ENCODE data around the gene HMCN1.

Gene HMCN1

DNA sequence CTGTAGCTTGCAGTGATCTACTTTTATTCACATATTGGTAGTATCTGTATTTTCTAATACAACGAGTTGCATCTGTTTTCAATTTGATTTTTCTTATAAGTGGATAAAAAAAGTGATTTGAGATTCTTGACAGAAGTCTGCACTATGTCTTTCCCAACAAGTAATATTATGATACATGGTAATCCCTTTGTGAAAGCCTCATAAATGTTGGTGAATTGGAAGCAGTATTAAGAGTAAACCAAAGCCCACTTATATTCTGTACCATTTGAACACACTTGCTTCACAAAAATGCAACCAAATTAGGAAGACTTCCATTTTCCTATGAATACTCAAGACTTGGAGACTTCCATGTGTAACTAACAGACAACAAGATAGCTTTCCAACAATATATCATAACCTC is 172.0 kb downstream of the HMCN1 start:
- H3K36me3 ChIP-seq (ENCODE audit: control insufficient read depth, insufficient read depth, low read length): no peaks in the 10 kb centered on the region

DNA sequence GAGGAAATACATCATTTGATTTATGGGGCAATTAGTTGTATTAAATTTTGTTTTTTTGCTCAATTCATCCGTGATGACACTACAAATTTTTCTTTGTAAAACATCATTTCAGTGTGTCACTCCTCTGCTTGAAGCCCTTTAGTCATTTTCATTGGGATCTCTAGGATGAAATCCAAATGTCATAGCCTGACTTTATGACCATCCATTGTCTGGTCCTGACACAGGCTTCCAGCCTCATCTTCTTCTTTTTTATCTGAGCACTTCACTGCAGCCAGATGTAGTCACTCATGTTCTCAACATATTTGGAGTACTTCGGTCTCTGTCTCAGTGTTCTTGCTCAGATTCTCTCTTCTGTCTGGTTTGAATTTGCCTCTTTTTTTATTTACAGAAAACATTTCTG is 173.1 kb downstream of the HMCN1 start:
- peaks cover 48% of the 10 kb centered on the region for H3K4me1 ChIP-seq (ENCODE audit: control insufficient read depth, insufficient read depth, low read length)
- H3K36me3 ChIP-seq (ENCODE audit: control insufficient read depth, insufficient read depth, low read length): no peaks in the 10 kb centered on the region
- H3K4me3 ChIP-seq (ENCODE audit: low read depth, low read length): no peak overlapping the region
- H3K9ac ChIP-seq (ENCODE audit: low read depth, low read length): no peak overlapping the region
- H3K27ac ChIP-seq (ENCODE audit: low read depth, low read length): no peak overlapping the region
- no peaks in the 10 kb centered on the region for H3K27me3 ChIP-seq (ENCODE audit: control insufficient read depth, insufficient read depth, low read length)
- no peaks in the 10 kb centered on the region for H3K9me3 ChIP-seq (ENCODE audit: control insufficient read depth, insufficient read depth, low read length)

More for the DNA sequence above, 172.0 kb downstream of the HMCN1 start:
- Histone ChIP-seq H3K27ac (ENCODE audit: low read depth, low read length) (no peak overlapping the region), H3K4me1 (ENCODE audit: control insufficient read depth, insufficient read depth, low read length) (peaks cover 38% of the 10 kb centered on the region), H3K27me3 (ENCODE audit: control insufficient read depth, insufficient read depth, low read length) (no peaks in the 10 kb centered on the region), H3K4me3 (ENCODE audit: low read depth, low read length) (no peak overlapping the region), H3K9ac (ENCODE audit: low read depth, low read length) (no peak overlapping the region), H3K9me3 (ENCODE audit: control insufficient read depth, insufficient read depth, low read length) (no peaks in the 10 kb centered on the region)

DNA sequence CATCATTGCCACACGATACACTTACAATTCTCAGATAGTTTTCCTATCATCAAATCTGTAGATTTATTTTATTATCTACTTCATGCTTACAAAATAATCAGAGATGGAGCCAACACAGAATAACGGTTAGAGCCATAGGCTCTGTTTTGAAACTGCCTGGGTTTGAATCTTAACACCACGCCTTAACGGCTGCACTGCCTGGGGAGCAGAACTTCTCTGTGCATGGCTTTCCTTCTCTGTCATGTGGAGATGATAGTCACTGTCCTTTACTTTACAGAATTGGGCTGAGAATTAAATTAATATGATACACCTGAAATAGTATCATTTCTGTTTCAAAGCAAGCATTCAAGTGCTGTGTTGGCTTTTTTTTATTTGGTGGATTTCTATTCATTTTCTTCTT is 177.8 kb downstream of the HMCN1 start:
- Histone ChIP-seq H3K36me3 (ENCODE audit: control insufficient read depth, insufficient read depth, low read length) (no peaks in the 10 kb centered on the region), H3K4me3 (ENCODE audit: low read depth, low read length) (peak overlapping the region; percentile 46; the same call in 1 of the 2 replicates), H3K27me3 (ENCODE audit: control insufficient read depth, insufficient read depth, low read length) (no peaks in the 10 kb centered on the region), H3K4me1 (ENCODE audit: control insufficient read depth, insufficient read depth, low read length) (peaks cover 65% of the 10 kb centered on the region), H3K9me3 (ENCODE audit: control insufficient read depth, insufficient read depth, low read length) (no peaks in the 10 kb centered on the region), H3K27ac (ENCODE audit: low read depth, low read length) (peak overlapping the region; percentile 97), H3K9ac (ENCODE audit: low read depth, low read length) (no peak overlapping the region)

DNA sequence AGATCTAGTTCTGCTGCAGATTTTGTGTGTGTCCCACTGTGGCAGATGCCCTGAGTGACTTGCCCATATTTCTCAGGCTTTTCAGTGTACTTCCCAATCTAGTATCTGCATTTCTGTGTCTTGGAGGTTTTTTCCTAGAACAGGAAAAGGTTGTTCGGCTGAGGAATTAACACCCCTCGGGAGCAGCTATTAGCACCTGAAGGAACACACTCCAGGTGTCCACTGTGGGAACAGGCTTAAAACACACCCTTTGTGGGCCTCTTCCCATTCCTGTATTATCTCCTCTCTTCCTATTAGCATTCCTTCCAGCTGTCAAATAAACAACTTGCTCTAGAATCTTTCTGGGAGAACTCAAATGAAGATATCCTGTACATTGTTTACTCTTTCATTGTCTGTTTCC is 178.3 kb downstream of the HMCN1 start:
- H3K4me1 ChIP-seq (ENCODE audit: control insufficient read depth, insufficient read depth, low read length): peaks cover 60% of the 10 kb centered on the region
- no peaks in the 10 kb centered on the region for H3K9me3 ChIP-seq (ENCODE audit: control insufficient read depth, insufficient read depth, low read length)
- H3K4me3 ChIP-seq (ENCODE audit: low read depth, low read length): peak overlapping the region; percentile 46
- no peak overlapping the region for H3K9ac ChIP-seq (ENCODE audit: low read depth, low read length)
- H3K27me3 ChIP-seq (ENCODE audit: control insufficient read depth, insufficient read depth, low read length): no peaks in the 10 kb centered on the region
- no peaks in the 10 kb centered on the region for H3K36me3 ChIP-seq (ENCODE audit: control insufficient read depth, insufficient read depth, low read length)
- peak overlapping the region; percentile 97 for H3K27ac ChIP-seq (ENCODE audit: low read depth, low read length)

DNA sequence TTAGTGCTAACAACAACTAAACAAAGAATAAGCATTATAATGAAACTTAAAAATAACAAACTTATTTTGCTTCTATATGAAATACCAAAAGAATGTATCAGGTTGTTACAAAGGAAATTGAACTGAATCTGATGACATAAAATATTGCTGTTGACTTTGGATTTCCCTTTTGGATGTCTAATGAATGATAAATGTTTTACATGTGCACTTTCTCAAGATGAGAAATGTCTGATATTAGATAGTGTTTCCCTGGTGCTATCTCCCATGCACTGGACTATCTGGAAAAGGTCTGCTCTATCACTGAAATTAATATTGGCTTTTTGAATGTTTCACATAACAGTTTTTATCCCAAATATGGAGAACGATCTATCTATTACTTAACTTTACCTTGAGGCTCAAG is 179.9 kb downstream of the HMCN1 start:
- H3K4me1 ChIP-seq (ENCODE audit: control insufficient read depth, insufficient read depth, low read length): peaks cover 55% of the 10 kb centered on the region
- no peak overlapping the region for H3K4me3 ChIP-seq (ENCODE audit: low read depth, low read length)
- H3K27ac ChIP-seq (ENCODE audit: low read depth, low read length): no peak overlapping the region
- H3K36me3 ChIP-seq (ENCODE audit: control insufficient read depth, insufficient read depth, low read length): no peaks in the 10 kb centered on the region
- H3K27me3 ChIP-seq (ENCODE audit: control insufficient read depth, insufficient read depth, low read length): no peaks in the 10 kb centered on the region
- no peaks in the 10 kb centered on the region for H3K9me3 ChIP-seq (ENCODE audit: control insufficient read depth, insufficient read depth, low read length)
- H3K9ac ChIP-seq (ENCODE audit: low read depth, low read length): no peak overlapping the region

DNA sequence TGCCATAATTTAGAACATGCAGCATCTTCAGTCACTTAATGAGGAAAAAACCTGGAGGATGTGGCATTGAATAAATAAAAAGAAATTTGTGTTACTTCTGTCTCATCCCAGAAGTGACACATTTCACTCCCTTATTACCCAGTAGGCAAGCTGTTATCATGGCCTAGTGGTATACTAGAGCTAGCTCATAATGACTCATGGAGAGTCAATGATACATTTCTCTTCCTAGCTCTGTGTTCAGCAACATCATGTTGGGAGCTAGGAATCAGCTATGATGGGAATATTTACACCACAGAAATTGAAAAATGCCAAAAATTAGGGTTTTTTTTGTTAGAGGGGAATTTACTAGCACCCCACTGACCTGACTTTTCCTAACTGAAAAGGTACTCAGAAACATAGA is 182.7 kb downstream of the HMCN1 start:
- Histone ChIP-seq H3K27ac (ENCODE audit: low read depth, low read length) (no peak overlapping the region), H3K4me3 (ENCODE audit: low read depth, low read length) (no peak overlapping the region), H3K9me3 (ENCODE audit: control insufficient read depth, insufficient read depth, low read length) (no peaks in the 10 kb centered on the region), H3K9ac (ENCODE audit: low read depth, low read length) (no peak overlapping the region), H3K4me1 (ENCODE audit: control insufficient read depth, insufficient read depth, low read length) (peaks cover 34% of the 10 kb centered on the region), H3K27me3 (ENCODE audit: control insufficient read depth, insufficient read depth, low read length) (no peaks in the 10 kb centered on the region), H3K36me3 (ENCODE audit: control insufficient read depth, insufficient read depth, low read length) (no peaks in the 10 kb centered on the region)

DNA sequence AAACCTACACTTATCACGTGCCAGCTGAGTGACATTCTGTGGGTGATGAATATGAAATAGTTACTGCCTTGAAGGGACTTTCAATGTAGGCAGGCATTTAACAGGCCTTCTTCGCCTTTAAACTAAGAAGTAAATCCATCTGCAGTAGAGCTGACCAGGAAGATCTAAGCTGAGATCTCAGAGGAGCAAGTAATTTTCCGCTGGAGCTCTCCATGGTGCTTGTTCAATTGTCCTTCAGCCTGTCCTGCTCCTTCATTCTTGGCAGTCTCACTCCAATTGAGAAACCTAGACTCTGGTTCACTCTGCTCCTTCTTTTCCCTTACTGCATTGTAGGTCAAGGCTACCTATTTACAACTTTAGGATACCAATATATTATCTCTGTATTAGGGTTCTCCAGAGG is 183.5 kb downstream of the HMCN1 start:
- H3K27me3 ChIP-seq (ENCODE audit: control insufficient read depth, insufficient read depth, low read length): no peaks in the 10 kb centered on the region
- H3K4me3 ChIP-seq (ENCODE audit: low read depth, low read length): no peak overlapping the region
- no peak overlapping the region for H3K27ac ChIP-seq (ENCODE audit: low read depth, low read length)
- H3K36me3 ChIP-seq (ENCODE audit: control insufficient read depth, insufficient read depth, low read length): no peaks in the 10 kb centered on the region
- H3K9me3 ChIP-seq (ENCODE audit: control insufficient read depth, insufficient read depth, low read length): no peaks in the 10 kb centered on the region
- no peak overlapping the region for H3K9ac ChIP-seq (ENCODE audit: low read depth, low read length)
- H3K4me1 ChIP-seq (ENCODE audit: control insufficient read depth, insufficient read depth, low read length): peaks cover 27% of the 10 kb centered on the region

DNA sequence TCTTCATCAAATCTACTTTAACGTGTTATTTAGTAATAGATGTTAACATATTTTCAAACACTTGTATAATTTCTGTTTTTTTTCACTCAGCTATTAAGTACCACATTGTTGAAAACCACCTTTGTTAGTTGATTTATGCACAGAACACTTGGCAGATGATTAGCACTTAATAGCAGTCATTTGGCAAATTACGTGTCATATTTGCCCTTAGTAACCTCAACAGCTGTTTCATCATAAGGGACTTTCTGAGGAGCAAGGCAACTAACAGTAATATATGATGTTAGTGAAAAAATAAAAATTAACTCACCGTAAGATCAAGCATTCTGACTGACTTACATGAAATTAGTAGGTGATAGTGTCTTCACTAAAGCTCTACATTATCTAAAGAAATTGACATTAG is 186.4 kb downstream of the HMCN1 start:
- H3K27me3 ChIP-seq (ENCODE audit: control insufficient read depth, insufficient read depth, low read length): no peaks in the 10 kb centered on the region
- H3K9me3 ChIP-seq (ENCODE audit: control insufficient read depth, insufficient read depth, low read length): no peaks in the 10 kb centered on the region
- no peak overlapping the region for H3K27ac ChIP-seq (ENCODE audit: low read depth, low read length)
- no peaks in the 10 kb centered on the region for H3K36me3 ChIP-seq (ENCODE audit: control insufficient read depth, insufficient read depth, low read length)
- no peak overlapping the region for H3K4me3 ChIP-seq (ENCODE audit: low read depth, low read length)
- no peaks in the 10 kb centered on the region for H3K4me1 ChIP-seq (ENCODE audit: control insufficient read depth, insufficient read depth, low read length)
- no peak overlapping the region for H3K9ac ChIP-seq (ENCODE audit: low read depth, low read length)

DNA sequence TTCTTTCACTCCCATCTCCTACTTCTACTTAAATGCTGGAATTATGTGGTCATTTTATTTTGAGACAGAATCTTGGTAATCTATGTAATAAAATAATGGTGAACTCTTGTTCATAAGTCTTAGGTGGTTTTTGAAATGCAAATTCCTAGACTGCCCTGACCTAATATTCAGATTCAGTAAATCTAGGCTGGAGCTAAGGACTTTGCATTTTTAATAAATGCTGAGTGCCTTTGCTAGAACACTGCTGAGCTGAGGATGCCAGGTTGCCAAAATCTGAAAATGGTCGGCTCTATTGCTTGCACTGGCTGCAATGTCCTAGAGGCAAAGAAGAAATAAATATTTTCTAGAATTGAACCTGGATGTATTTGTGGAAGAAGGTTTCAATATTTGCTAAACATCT is 187.4 kb downstream of the HMCN1 start:
- H3K4me3 ChIP-seq (ENCODE audit: low read depth, low read length): no peak overlapping the region
- 0 out of 2 replicates have a peak, but pooled peaks cover 3% of the 10 kb centered on the region for H3K4me1 ChIP-seq (ENCODE audit: control insufficient read depth, insufficient read depth, low read length)
- H3K9me3 ChIP-seq (ENCODE audit: control insufficient read depth, insufficient read depth, low read length): no peaks in the 10 kb centered on the region
- H3K27ac ChIP-seq (ENCODE audit: low read depth, low read length): no peak overlapping the region
- no peaks in the 10 kb centered on the region for H3K27me3 ChIP-seq (ENCODE audit: control insufficient read depth, insufficient read depth, low read length)
- H3K9ac ChIP-seq (ENCODE audit: low read depth, low read length): no peak overlapping the region
- H3K36me3 ChIP-seq (ENCODE audit: control insufficient read depth, insufficient read depth, low read length): no peaks in the 10 kb centered on the region

DNA sequence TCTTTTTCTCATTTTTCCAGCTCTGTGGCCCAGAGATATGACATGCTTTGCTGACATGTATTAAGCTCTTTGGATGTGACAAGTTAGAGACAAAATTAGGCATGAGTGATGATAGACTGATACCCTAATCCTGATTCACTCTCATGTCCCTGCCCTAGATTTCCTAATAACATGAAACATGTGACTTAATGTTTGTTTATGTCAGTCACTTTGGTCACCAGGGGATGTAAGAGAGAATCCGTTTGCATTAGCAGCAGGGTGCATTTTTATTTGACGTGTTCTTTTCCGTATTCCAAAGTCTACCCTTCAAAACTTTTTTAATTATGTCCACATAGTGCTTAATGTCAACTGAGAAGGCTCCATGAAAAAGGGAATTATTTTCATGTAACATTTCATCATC is 192.4 kb downstream of the HMCN1 start:
- Histone ChIP-seq H3K36me3 (ENCODE audit: control insufficient read depth, insufficient read depth, low read length) (no peaks in the 10 kb centered on the region), H3K27me3 (ENCODE audit: control insufficient read depth, insufficient read depth, low read length) (no peaks in the 10 kb centered on the region), H3K9ac (ENCODE audit: low read depth, low read length) (no peak overlapping the region), H3K4me1 (ENCODE audit: control insufficient read depth, insufficient read depth, low read length) (0 out of 2 replicates have a peak, but pooled peaks cover 3% of the 10 kb centered on the region), H3K27ac (ENCODE audit: low read depth, low read length) (no peak overlapping the region), H3K9me3 (ENCODE audit: control insufficient read depth, insufficient read depth, low read length) (no peaks in the 10 kb centered on the region), H3K4me3 (ENCODE audit: low read depth, low read length) (no peak overlapping the region)

DNA sequence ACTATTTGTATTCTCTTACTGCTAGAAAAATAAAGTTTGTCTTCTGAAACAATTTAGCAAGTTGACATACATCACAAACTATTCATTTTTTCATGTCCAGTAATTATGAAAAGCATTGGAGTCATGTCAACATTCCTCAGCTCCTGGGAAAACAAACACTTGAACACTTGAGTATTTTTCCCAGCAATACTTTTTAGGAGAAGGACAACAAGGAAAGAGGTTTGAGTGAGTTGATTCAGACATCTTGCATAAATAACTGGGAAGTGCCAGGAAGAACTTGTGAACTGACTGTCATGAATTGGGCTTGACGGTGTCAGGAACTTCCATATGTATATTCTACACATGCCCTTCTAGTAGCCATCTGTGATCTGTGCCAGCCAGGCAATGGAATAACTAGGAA is 195.6 kb downstream of the HMCN1 start:
- Histone ChIP-seq H3K4me1 (ENCODE audit: control insufficient read depth, insufficient read depth, low read length) (peaks cover 6% of the 10 kb centered on the region; the same call in 1 of the 2 replicates), H3K9ac (ENCODE audit: low read depth, low read length) (no peak overlapping the region), H3K4me3 (ENCODE audit: low read depth, low read length) (no peak overlapping the region), H3K9me3 (ENCODE audit: control insufficient read depth, insufficient read depth, low read length) (no peaks in the 10 kb centered on the region), H3K27ac (ENCODE audit: low read depth, low read length) (no peak overlapping the region), H3K36me3 (ENCODE audit: control insufficient read depth, insufficient read depth, low read length) (no peaks in the 10 kb centered on the region), H3K27me3 (ENCODE audit: control insufficient read depth, insufficient read depth, low read length) (no peaks in the 10 kb centered on the region)

DNA sequence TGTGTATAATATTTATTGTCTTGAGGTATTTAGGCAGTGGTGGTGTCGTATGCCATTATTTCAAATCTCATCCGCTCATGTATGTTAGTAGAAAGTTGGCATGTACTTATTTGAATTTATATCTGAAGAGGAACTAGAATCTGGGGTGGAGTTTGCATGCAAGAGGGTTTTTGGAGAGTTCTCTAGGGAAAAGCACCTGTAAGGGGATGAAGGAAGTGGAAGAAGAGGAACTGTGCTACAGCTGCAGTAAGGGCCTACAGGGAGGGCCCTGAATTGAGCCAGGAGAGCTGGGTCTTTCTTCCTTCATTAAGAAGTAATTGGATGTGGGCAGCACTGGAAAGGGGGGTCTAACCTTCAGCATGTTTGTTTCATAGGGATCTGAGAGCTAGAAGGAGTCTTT is 197.2 kb downstream of the HMCN1 start:
- no peaks in the 10 kb centered on the region for H3K27me3 ChIP-seq (ENCODE audit: control insufficient read depth, insufficient read depth, low read length)
- H3K36me3 ChIP-seq (ENCODE audit: control insufficient read depth, insufficient read depth, low read length): no peaks in the 10 kb centered on the region
- no peak overlapping the region for H3K4me3 ChIP-seq (ENCODE audit: low read depth, low read length)
- peaks cover 5% of the 10 kb centered on the region; the same call in 1 of the 2 replicates for H3K4me1 ChIP-seq (ENCODE audit: control insufficient read depth, insufficient read depth, low read length)
- H3K9me3 ChIP-seq (ENCODE audit: control insufficient read depth, insufficient read depth, low read length): no peaks in the 10 kb centered on the region
- no peak overlapping the region for H3K27ac ChIP-seq (ENCODE audit: low read depth, low read length)
- H3K9ac ChIP-seq (ENCODE audit: low read depth, low read length): no peak overlapping the region

All from HUES48 (cell line).